Astrocyte of the hippocampus (primary cell): ENCODE results near the gene VPS41.
A peak's percentile ranks its signal among the peaks of the same experiment; 100 is the strongest.

ENCODE experiments used
- DNase-seq: peaks from one replicate; pipeline ENCODE4 v3.0.0; 2011; ENCODE audit warnings: low read depth, low spot score

Gene VPS41

DNA sequence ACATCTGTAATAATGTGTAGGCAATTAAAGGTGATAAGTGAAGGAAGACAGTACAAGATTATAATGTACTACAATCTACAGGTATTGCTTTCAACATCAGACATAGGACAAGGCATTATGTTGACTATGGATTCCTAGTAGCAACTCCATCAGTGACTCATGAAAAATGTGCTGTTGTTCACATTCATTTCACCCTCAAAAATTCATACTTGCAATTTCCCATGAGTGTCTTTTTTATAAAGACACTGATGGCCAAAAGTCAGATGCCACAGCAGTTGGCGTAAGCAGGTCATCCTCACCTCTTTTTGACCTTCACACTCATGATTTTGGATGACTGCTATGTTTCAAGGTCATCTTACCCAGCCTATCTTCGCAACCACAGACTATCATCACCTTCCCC lies 177.8 kb downstream of the VPS41 start:
- DNase-seq: peak; percentile 27

DNA sequence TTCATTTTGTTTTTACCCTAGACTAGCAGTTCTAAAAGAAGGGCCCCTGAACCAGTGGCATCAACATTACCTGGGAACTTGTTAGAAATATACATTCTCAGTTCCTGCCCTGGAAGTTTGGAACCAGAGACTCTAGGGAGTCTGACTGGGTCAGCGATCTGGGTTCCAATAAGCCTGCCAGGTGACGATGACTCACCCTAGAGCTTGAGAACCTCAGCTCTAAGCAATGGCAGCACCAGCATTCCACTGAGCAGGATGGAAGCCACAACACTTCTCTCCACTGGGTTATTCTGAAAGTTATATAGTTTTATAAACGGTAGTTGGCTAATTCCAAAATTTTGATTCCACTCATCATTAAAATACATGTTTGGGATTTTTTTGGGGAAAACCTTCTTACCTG lies 180.8 kb downstream of the VPS41 start:
- peak; percentile 77 for DNase-seq

DNA sequence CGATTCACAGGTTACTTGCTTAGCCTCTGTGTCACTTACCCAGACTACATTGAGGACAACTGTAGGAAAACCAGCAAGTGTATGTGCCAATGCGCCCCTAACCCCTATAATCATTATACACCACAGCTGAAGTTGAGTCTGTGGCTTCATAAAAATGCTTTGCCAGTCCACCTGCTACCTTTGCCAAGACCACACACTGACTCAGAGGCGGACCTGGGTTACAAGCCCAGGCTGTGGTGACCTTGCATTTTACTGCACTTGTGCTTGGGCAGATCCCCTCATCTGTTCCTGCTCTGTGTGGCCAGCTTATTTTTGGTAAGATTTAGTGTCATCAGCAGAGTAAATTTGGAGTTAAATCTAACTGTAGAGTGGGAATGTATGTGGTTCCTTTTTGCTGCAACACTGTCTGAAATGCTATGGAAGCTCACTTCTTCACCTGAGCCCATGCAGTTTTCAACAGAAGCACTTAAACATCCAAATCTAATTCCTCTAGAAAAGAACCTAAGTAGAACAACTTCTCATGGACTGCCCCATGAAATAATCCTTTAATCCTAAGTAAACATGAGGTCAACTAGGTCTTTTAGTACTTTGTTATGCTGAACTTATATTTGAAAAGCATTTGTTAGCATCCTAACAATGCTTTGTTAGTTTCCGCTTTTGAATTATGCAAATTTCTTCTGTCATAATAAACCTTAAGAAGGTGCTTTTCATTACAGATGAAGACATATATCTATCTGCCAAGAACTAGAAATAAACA lies 181.6 kb downstream of the VPS41 start:
- peak; percentile 65 for DNase-seq

DNA sequence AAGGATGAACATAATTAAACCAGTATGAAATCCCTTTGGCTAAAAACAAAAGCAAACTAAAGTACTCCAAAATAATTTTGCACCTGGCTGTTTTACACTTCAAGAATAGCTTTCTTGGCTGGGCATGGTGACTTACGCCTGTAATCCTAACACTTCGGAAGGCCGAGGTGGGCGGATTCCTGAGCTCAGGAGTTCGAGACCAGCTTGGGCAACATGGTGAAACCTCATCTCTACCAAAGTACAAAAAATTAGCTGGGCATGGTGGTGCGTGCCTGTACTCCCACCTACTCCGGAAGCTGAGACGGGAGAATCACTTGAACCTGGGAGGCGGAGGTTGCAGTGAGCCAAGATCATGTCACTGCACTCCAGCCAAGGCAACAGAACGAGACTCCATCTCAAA lies 185.7 kb downstream of the VPS41 start:
- DNase-seq: no peak

DNA sequence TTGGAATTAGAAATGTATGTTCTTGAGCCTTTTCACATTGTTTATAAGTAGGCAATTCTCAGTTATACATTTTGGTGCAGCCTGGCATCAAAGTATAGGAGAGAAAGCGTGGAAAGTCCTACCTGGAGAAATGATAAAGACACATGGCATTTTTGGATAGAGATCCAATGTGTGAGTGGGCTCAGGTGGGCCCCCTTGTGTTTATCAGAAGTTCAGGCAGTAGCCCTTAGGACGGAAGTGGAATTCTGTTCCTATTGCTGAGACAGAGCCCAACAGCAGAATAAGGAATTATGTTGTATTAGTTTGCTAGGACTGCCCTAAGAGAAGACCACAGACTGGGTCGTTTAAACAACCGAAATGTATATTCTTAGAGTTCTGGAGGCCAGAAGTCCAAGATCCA lies 192.6 kb downstream of the VPS41 start:
- no peak for DNase-seq

DNA sequence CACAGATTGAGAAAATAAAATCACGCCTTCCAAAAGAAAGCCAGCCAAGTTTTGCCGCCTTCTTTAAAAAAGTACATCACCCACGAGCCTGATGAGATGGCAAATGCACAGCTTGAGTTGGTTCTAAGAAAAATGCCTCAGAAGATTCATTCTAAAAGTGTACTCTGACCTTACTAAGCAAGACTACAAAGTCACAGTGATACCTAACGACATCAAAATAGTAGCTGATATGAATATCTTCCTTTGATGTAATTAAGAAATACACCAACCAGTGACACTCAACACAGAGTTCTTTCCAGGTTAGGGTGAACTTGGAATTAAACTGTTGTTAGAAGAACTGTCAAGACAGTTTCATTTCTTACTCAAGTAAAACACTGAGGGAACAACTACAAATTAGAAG lies 199.9 kb downstream of the VPS41 start:
- no peak for DNase-seq

DNA sequence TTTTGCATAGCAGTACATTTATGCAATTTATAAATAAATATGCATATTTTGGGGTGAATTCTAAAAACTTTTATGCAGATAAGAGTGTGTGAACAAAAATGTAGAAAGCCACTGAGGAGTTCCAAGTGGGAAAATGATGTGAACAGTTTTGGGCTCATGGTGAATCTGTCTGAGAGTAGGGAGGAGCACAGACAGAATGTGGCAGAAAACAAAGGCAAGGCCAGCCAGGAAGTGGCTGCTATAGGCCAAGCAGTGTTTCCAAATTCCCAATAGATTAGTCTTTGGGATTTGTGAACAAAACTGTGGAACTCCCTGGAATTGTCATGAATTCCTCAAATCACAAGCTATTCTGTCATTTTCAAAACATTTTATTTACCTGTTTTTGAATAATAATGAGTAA lies 204.2 kb downstream of the VPS41 start:
- DNase-seq: no peak

DNA sequence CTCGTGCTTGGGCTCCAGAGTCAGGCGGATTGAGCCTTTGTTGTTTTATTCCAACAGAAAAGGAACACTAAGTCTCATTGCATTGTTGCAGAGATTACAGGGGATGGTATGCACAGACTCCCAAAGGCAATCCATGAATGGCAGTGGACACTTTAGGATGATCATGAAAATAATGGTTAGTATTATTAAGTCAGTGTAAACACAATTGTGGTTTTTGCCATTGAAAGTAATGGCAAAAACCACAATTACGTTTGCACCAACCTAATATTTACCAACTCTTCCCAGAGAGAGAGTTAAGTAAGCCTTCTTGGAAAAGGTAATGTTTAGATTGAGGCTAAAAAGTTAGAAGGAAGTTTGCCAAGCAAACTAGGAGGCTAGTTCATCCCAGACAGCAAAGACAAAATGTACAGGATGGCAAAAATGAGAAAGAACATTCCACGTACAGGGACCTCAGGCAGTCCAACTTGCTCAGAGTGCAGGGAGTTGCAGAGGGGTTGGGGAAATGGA lies 204.9 kb downstream of the VPS41 start:
- DNase-seq: peak; percentile 28

DNA sequence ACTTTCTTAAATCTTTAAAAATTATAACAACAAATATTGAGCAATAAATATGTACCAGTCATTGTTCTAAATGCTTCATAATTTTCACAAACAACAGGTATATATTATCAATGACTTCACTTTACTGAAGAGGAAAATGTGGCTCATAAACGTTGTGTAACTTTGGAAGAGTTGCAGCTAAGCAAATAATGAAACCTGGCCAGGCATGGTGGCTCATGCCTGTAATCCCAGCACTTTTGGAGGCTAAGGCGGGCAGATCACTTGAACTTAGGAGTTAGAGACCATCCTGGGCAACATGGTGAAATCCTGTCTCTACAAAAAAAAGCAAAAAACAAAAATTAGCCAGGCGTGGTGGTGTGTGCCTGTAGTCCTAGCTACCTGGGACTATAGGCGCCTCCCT lies 205.9 kb downstream of the VPS41 start:
- no peak for DNase-seq

DNA sequence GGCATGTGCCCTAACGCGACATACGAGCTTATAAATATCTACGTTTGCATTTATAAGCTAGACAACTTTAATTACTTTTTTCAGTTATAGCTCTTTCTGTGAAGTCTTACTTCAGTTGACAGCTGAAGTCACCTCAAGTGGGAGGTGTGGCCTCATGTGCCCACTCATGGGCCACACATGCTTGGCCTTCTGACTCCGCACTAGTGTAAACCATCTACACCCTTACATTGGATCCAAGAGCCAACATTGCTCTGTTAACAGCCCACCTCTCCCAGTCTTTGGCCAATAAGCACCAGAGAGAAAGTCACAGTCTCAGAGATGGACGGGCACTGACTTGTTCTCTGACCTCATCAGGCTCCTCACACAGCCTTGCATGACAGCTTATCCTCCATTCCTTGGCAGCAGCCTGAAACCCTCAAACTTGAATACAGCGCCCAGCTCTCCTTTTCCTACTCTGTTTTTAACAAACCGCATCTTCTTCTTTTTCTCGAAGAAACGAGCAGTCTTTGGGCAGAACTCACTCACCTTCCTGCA lies 206.9 kb downstream of the VPS41 start:
- no peak for DNase-seq

DNA sequence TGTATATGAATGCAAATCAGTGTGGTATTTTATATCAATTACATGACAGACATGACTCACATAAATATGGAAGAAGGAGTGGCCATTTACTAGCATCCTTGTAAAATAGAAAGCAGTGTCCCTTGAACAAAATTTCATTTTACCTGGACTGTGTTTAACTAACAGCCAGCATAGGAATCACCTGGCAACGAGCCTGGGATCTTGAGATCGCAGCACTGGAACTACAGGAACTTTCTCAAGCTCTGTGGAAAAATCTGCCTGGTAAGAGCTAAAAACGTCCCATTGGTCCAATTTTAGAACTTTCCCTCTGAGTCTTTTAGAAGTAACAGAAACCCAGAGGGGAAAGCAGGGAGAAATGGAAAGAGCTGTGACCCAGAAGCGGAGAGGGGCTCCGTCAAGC lies 208.9 kb downstream of the VPS41 start:
- DNase-seq: no peak

DNA sequence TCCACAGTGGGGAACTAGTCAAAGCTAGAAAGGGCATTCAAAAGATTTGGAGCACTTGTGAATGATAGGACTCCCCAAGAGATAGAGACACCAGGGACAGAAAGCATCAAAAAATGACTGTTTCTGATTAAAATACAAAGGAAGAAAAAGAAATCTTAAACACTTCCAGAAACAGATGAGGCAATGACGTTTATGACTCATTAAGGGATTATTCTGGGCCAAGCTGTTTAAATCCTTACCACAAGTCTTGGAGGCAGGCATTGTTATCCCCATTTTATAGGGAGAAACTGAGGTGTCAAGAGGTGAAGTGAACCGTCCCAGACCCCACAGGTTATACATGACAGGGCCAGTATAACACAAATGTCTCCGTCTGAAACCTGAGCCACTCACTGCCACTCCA lies 209.5 kb downstream of the VPS41 start:
- peak; percentile 19 for DNase-seq

DNA sequence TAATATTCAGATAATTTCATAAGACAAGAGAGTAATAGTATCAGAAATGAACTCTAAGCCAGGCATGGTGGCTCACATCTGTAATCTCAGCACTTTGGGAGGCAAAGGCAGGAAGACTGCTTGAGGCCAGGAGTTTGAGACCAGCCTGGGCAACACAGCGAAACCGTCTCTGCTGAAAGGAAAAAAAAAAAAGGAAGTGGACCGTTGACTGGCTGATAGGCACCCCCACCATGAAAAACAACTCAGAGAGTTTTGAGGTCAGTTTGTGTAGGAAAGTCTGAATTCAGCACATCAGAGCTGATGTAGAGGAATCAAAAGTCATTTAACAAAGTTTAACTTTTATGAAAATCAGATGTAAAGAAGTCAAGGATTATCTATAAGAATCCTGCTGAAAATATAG lies 214.7 kb downstream of the VPS41 start:
- no peak for DNase-seq

DNA sequence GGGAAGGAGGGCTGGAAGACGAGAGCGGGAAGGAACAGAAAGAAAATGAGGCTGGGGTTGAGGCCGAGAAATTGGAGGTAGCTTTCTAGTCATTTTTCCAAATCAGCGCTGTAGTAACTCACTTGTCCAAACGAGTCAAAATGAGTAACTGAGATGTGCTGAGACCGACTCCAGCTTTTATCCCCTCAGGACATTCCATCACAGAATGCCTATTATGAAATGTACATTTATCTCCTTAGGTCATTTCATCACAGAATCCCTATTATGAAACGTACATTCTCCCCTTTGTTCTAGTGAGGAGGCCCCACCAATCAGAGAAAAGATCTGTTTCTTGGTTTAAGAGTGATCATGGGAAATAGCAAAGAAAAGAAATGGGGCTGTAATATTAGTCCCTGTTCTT lies 222.1 kb downstream of the VPS41 start:
- DNase-seq: no peak

DNA sequence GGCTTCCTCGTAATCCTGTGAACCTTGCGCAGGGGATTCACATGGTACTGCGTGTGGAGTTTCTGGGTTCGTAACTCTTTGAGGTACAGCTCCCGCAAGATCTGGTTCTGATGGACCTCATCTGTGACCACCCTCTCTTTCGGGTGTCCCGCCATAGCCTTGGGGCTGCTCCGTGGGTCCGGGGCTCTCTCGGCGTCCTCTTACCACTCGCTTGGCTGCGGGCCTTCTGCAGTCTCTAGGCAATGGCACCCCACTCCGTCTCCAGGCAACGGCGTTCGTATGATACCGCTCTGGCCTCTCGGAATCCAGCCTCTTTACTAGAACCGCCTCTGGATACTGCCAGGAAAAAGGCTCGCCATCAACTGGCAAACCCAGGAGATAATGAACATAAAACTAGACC lies 223.1 kb downstream of the VPS41 start:
- no peak for DNase-seq

DNA sequence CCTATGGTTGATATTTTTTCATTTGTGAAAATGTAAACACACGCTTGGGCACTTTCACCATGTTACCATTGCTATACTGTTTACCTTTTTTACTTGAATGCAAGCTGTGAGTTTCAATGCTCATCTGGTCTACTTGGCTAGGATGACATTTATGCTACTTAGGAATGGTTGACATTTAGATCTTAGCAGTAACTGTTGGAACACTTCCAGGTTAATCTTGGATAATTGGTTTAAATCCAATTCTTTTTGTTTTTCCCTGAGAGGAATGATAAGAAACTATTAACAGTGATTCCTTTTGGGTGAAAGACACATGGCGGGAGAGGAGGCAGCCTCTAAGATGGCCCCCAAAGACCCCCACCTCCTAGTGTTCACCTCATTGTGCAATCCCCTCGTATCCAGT lies 226.4 kb downstream of the VPS41 start:
- no peak for DNase-seq

DNA sequence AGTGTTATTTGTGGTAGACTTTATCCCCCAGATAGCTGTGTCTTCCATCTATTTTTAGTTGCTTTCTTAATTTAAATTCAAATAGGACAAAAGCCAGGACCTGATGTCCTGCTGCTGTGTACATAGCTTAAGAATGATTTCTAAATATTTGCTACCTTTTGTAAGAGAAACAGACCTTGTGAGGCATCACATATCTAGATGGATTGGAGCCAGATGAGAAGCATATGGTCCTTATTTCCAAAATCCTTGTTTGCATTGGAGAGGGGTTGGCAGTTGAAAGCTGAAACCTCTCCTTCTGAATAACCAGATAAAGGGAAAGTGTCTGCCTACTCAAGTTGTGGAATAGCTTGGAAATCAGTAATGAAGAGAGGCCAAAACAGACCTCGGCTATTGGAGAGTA lies 227.1 kb downstream of the VPS41 start:
- DNase-seq: no peak

DNA sequence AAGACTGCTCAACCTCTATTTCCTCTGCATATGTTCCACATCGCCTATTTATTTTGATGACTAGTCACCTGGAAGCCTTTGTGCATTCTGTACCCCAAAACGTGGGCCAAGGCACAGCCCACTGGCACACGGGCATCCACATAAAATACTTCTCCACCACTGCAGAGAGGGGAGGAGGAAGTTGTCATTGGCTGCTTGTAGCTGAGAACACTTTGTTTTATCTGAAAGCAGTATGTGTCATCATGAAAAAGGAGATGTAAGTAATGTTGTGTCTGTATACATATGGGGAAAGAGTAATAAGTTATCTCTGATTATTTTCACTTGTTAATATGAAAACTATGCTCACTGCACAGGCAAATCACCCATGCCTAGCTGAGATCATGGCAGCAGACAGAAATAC lies 229.6 kb downstream of the VPS41 start:
- no peak for DNase-seq

DNA sequence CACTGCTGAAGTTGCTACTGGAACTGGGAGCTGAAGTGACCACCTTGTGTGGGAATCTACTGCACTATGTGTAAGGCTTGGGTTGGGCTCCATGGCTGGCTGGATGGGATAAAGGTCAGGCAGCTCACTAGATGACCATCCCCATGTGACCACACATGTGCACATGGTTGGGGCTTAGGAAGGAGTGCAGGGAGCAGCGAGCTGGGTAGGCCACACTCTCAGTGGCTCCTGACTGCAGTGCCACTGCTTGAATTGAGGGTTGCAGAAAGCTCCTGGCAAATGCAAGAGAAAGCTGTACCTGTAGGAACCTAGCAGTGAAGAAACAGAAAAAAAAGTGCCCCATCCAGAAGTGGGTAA lies 230.3 kb downstream of the VPS41 start:
- DNase-seq: no peak

DNA sequence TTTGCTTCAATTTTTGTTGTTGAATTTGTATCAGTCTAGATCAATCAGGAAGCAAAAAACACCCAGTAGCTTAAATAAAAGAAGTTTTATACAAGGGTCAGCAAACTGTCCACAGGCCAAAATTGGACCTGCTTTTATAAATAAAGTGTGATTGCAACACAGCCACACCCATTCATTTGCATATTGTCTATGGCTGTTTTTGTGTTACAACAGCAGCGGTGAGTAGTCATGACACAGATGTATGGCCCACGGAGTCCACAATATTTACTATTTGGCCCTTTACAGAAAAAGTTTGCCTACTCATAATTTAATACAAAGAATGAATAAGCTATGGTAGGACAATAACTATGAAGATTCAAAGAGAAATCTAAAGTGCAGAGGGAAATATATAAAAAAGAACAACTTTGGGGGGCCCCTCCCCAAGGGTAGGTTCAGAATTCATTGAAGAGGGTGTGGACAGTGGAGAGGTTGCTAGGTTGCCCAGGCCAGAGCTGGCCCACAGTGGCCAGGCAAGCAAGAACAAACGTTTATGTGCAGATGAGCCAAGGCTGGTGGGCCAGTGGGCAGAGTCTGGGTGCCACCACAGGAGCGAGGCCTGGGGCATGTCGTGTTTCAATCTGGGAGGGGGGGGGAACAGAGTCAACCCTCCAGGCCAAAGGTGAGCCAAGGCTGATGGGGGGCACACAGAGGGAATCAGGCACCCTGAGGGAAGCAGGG lies 230.9 kb downstream of the VPS41 start:
- no peak for DNase-seq

DNA sequence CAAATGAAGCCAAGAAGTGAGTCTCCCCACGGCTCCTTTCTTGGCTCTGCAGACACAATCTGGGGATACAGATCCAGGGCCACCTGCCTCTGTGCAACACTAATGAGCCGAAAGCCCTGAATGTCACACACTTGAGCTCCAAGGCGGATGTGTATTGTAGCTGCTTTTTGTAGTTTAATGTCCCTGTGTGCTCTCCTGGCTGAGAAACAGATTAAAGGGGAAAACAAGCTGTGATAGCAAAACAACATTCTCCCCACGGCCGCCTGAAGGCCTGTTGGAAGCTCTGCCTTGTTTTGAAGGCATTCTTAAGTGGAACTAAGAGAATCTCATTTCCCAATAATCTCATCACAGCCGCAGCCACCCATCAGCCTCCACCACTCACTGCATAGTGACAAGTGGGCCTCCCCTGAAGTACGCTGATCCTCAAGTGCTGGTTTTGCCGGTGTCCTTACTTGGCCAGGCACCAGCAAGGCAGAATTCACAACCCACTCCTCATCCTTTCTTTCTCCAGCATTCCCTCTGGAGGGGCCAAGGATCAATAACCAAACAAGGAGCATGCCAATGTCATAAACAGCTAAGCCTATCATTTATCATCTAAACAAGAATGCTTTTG lies 233.4 kb downstream of the VPS41 start:
- DNase-seq: no peak

DNA sequence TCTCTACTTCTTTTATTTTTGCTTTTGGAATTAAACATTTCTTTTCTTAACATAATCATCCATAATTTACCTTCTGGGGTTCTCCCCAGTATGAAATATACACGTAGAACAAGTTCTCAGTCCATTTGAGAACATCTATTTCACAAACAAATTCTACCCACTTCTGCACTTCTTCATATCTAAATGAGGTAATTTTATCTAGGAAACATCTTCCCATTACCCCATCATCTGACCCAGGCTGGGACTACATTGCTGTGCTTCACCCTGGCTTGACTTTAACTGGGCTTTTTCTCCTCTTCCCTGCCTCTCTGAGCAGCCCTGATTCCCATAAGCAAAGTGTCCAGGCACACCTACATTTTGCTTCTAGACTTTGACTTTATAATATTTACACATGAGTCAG lies 234.5 kb downstream of the VPS41 start:
- no peak for DNase-seq

DNA sequence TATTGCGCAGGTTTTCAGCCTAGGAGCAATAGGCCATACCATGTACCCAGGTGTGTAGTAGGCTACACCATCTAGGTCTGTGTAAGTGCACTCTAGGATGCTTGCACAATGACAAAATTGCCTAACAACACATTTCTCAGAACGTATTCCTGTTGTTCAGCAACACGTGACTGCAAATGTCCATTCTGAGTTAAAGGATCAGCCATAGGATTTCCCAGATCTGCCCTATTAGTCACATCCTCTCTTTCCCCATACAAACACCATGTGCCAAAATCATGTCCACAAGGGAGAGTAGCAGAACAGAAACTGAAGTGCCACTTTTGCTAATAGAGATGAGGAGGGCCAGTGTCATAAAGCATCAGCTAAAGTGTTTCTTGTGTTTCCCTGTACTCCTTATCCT lies 235.2 kb downstream of the VPS41 start:
- peak; percentile 8 for DNase-seq
